Measurements from ENCODE around the gene SDHA. TPM values are rescaled to one million over a fixed set of nuclear protein-coding genes. Genes with fewer than 3 reads are reported as not detected.
"Not testable (repeated sequence)": the region's sequence is repeated elsewhere in the genome, so short reads cannot be mapped to it uniquely, and the experiment has no call there.

SDHA gene
- polyA plus RNA-seq, 6 donors from 2014 or later, result 145 to 224 (median 180) TPM

DNA sequence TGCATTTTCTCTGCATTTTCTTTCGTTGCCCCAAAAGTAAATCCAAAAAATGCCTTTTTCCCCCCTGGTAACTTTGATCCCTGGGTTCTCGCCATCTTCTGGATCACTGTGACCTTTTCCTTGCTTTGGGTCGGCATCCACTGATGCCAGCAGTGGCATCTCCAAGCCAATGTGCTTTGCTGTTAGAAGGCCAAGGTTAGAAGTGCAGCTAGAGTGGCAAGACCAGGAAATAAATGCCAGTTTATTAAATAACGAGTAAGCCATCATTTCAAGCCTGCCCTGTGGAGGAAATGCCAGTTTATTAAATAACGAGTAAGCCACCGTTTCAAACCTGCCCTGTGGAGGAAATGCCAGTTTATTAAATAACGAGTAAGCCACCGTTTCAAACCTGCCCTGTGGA lies 33.4 kb downstream of the SDHA start:
- ATAC-seq (ENCODE audit: low read depth in 2 of 2); H3K4me1 Mint-ChIP-seq; H3K27me3 Mint-ChIP-seq; H3K9me3 Mint-ChIP-seq; H3K4me3 Mint-ChIP-seq; DNase-seq: not testable (repeated sequence)
- H3K36me3 Mint-ChIP-seq, result peaks cover 10 to 13% of the 10 kb centered on the region in 2 donors
- H3K27ac Mint-ChIP-seq, result peak overlapping the region in 1 of 6 donors; percentile 70

DNA sequence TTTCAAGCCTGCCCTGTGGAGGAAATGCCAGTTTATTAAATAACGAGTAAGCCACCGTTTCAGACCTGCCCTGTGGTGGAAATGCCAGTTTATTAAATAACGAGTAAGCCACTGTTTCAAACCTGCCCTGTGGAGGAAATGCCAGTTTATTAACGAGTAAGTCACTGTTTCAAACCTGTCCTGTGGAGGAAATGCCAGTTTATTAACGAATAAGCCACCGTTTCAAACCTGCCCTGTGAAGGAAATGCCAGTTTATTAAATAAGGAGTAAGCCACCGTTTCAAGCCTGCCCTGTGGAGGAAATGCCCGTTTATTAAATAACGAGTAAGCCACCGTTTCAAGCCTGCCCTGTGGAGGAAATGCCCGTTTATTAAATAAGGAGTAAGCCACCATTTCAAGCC lies 33.9 kb downstream of the SDHA start:
- H3K27me3 Mint-ChIP-seq; H3K4me1 Mint-ChIP-seq; H3K4me3 Mint-ChIP-seq; H3K9me3 Mint-ChIP-seq; DNase-seq; ATAC-seq (ENCODE audit: low read depth in 2 of 2): not testable (repeated sequence)
- Mint-ChIP-seq H3K27ac (peak overlapping the region in 2 of 6 donors; percentile 34 to 83), H3K36me3 (peaks cover 10 to 13% of the 10 kb centered on the region in 2 donors)

DNA sequence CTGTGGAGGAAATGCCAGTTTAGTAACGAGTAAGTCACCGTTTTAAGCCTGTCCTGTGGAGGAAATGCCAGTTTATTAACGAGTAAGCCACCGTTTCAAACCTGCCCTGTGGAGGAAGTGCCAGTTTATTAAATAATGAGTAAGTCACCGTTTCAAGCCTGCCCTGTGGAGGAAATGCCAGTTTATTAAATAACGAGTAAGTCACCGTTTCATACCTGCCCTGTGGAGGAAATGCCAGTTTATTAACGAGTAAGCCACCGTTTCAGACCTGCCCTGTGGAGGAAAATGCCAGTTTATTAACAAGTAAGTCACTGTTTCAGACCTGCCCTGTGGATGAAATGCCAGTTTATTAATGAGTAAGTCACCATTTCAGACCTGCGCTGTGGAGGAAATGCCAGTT lies 34.4 kb downstream of the SDHA start:
- Mint-ChIP-seq H3K9me3 (peaks cover 0 to 5% (median 0%) of the 10 kb centered on the region in 7 donors), H3K27ac (peak overlapping the region in 3 of 6 donors; percentile 34 to 58 (median 51)), H3K4me1 (peaks cover 0 to 2% (median 0%) of the 10 kb centered on the region in 3 donors), H3K36me3 (peaks cover 10 to 13% of the 10 kb centered on the region in 2 donors), H3K27me3 (no peaks in the 10 kb centered on the region), H3K4me3 (no peak overlapping the region)
- no peak for DNase-seq
- no peak for ATAC-seq (ENCODE audit: low read depth in 2 of 2)

DNA sequence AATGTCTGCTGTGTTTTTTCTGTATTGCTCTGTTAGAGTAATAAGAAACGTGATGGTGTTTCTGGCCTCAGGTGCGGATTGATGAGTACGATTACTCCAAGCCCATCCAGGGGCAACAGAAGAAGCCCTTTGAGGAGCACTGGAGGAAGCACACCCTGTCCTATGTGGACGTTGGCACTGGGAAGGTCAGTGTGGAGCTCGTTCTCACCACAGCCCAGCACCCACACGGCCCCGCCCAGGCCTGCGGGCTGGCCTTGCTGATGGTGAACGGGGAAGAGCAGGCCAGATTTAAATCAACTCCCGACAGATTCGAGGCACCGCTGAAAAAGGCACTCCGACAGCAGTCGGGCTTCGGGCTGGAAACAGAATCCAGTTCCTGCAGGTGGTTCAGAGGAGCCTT lies 36.2 kb downstream of the SDHA start:
- not testable (repeated sequence) for ATAC-seq (ENCODE audit: low read depth in 2 of 2)
- peaks cover 3 to 21% of the 10 kb centered on the region in 2 donors for H3K36me3 Mint-ChIP-seq

DNA sequence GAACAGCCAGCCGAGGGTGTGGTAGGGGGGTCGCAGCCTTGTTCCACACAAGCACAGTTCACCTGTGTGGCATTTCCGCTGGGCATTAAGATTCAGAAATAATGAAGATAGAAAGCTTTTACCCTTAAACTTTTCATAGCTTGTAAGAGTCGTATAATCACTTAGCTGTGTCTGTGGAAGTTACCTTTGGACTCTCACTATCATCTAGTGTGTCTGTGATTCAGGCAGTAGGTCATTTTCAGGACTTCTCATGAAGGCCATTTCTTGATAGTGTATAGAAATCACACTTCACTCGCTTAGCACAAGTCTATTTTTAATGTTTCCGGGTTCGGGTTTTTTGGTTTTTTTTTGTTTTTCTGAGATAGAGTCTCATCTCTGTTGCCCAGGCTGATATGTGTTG lies 37.0 kb downstream of the SDHA start:
- H3K36me3 Mint-ChIP-seq, result peaks cover 0 to 21% of the 10 kb centered on the region in 2 donors

More for the DNA sequence above, 36.2 kb downstream of the SDHA start:
- H3K27ac Mint-ChIP-seq, DNase-seq, H3K4me1 Mint-ChIP-seq, H3K9me3 Mint-ChIP-seq, H3K27me3 Mint-ChIP-seq, H3K4me3 Mint-ChIP-seq: not testable (repeated sequence)

DNA sequence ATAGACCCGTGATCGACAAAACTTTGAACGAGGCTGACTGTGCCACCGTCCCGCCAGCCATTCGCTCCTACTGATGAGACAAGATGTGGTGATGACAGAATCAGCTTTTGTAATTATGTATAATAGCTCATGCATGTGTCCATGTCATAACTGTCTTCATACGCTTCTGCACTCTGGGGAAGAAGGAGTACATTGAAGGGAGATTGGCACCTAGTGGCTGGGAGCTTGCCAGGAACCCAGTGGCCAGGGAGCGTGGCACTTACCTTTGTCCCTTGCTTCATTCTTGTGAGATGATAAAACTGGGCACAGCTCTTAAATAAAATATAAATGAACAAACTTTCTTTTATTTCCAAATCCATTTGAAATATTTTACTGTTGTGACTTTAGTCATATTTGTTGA lies 38.2 kb downstream of the SDHA start:
- H3K36me3 Mint-ChIP-seq, result peaks cover 0 to 21% of the 10 kb centered on the region in 2 donors
- not testable (repeated sequence) for H3K27ac Mint-ChIP-seq; H3K4me3 Mint-ChIP-seq; ATAC-seq (ENCODE audit: low read depth in 2 of 2); H3K4me1 Mint-ChIP-seq; DNase-seq; H3K27me3 Mint-ChIP-seq; H3K9me3 Mint-ChIP-seq

More for the DNA sequence above, 37.0 kb downstream of the SDHA start:
- not testable (repeated sequence) for H3K27ac Mint-ChIP-seq; H3K4me3 Mint-ChIP-seq; ATAC-seq (ENCODE audit: low read depth in 2 of 2); H3K9me3 Mint-ChIP-seq; H3K4me1 Mint-ChIP-seq; H3K27me3 Mint-ChIP-seq; DNase-seq

DNA sequence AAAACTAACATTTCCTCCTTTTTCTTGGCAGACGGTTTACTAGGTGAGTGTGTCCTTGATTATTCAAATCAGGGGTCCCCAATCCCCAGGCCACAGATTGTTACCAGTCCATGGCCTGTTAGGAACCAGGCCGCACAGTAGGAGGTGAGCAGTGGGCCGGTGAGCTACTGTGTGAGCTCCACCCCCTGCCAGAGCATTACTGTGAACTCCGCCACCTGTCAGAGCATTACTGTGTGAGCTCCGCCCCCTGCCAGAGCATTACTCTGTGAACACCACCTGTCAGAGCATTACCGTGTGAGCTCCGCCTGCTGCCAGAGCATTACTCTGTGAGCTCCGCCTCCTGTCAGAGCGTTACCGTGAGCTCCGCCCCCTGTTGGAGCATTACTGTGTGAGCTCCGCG lies 39.0 kb downstream of the SDHA start:
- ATAC-seq (ENCODE audit: low read depth in 2 of 2), result no peak
- H3K4me3 Mint-ChIP-seq, result no peak overlapping the region
- H3K27me3 Mint-ChIP-seq, result no peaks in the 10 kb centered on the region
- no peak for DNase-seq
- peak overlapping the region in 1 of 6 donors; percentile 67 for H3K27ac Mint-ChIP-seq
- peaks cover 0 to 6% (median 0%) of the 10 kb centered on the region in 7 donors for H3K9me3 Mint-ChIP-seq
- no peaks in the 10 kb centered on the region for H3K4me1 Mint-ChIP-seq
- peaks cover 0 to 21% of the 10 kb centered on the region in 2 donors for H3K36me3 Mint-ChIP-seq

DNA sequence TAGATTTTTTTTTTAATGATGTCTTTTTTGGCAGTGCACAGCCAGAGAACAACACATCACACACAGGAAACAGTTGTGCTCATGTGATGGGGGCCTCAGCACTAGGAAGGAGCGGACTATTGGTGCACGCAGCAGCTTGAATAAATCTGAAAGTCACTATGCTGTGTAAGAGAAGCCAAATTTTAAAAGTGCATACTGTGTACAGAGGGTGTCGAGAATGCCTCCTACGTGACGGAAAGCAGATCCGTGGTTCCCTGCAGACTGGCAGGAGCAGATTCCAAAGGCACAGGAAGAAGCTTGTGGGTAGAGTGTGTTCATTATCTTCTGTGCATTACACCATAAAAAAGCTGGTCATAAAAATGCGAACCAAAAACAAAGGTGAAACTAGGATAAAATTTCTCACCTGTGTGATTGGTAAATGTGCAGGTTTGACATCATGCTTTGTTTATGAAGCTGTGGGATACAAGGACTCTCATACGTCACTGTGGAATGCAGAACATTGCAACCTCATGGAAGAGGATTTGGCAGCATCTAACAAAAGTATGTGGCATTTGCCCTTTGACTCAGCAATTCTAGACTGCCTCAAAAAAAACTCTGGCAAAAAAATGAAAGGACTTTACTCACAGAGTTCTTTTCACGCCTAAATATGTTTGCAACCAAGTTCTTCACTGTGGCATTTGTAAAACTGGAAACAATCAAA lies 45.3 kb downstream of the SDHA start:
- not testable (repeated sequence) for ATAC-seq (ENCODE audit: low read depth in 2 of 2); H3K4me1 Mint-ChIP-seq; H3K36me3 Mint-ChIP-seq; DNase-seq; H3K4me3 Mint-ChIP-seq; H3K27me3 Mint-ChIP-seq; H3K9me3 Mint-ChIP-seq
- H3K27ac Mint-ChIP-seq, result peak overlapping the region in 2 of 6 donors; percentile 47 to 74

DNA sequence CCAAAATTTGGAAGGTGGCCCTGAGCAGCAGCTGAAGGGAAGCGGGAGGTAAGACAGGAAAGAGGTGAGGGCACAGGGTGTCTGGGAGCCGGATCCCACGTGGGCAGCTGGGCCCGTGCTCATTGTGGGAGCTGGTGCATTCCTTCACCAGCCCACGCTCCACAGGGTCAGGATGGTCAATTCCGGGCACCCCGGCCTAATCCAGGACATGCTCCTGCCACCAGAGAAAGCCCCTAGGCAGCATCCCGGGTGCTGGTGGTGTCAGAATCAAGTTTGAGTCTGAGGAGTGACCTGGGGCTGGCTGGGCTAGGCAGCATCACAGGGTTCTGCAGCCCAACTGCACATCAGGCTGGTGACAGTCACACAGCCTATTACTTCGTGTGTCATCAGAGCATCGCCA lies 46.2 kb downstream of the SDHA start:
- Mint-ChIP-seq H3K36me3 (peaks cover 0 to 9% of the 10 kb centered on the region in 2 donors), H3K27me3 (no peaks in the 10 kb centered on the region), H3K4me3 (no peak overlapping the region), H3K9me3 (peaks cover 0 to 4% (median 0%) of the 10 kb centered on the region in 7 donors), H3K27ac (peak overlapping the region in 1 of 6 donors; percentile 16), H3K4me1 (no peaks in the 10 kb centered on the region)
- DNase-seq, result no peak
- ATAC-seq (ENCODE audit: low read depth in 2 of 2), result no peak

DNA sequence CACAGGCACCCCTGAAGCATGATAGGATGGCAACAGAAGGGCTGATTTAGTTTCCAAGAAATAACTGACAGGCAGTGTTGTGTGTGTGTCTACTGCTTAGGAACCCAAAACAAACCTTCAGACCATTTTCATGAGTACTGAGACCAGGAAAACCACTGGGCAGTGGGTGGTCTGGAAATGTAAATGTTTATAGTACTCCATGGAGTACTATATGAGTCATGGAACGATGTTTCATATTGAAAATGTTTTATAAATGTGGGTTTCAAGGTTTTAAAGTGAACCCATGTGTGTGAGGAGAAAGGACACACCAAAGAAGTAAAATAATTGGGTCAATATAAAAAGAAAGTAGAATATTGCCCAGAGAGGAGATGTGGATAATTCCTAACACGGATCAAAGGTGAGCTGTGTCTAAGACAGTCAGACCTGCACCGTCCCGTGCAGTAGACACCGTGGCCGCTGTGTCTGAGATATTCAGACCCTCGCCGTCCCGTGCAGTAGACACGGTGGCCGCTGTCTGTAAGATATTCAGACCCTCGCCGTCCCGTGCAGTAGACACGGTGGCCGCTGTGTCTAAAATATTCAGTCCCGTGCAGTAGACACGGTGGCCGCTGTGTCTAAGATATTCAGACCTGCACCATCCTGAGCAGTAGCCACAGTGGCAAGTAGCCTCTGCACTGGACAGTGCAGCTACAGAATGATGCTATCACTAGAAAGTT lies 48.3 kb downstream of the SDHA start:
- H3K27me3 Mint-ChIP-seq; DNase-seq; H3K9me3 Mint-ChIP-seq; ATAC-seq (ENCODE audit: low read depth in 2 of 2); H3K36me3 Mint-ChIP-seq; H3K27ac Mint-ChIP-seq: not testable (repeated sequence)
- Mint-ChIP-seq H3K4me1 (peaks cover 6 to 10% (median 9%) of the 10 kb centered on the region in 3 donors), H3K4me3 (peak overlapping the region in 1 of 8 donors; percentile 64)

DNA sequence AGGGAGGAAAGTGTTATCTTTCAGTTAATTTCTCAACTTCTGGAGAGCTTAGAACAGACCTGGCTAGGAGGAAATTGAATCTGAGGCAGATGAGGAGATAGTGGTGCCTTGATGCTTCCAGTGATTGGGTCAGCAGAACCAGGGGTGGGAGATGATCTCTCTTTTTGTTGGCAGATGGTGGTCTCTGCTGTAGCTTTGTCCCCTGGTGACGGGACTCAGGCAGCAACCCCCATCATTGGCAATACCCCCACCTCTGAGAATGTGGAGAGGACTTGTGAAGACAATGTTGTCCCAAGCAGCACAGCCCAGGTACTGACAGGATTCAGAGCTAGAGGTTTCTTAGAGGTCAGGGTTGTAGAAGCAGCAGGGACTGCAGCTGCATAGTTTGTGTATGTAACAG lies 49.6 kb downstream of the SDHA start:
- Mint-ChIP-seq H3K4me3 (peak overlapping the region in 1 of 8 donors; percentile 64), H3K36me3 (peaks cover 0 to 9% of the 10 kb centered on the region in 2 donors), H3K4me1 (peaks cover 9 to 14% (median 11%) of the 10 kb centered on the region in 3 donors), H3K27me3 (no peaks in the 10 kb centered on the region), H3K27ac (peak overlapping the region in 3 of 6 donors; percentile 4 to 28 (median 20)), H3K9me3 (no peaks in the 10 kb centered on the region)
- no peak for DNase-seq
- ATAC-seq (ENCODE audit: low read depth in 2 of 2), result no peak

DNA sequence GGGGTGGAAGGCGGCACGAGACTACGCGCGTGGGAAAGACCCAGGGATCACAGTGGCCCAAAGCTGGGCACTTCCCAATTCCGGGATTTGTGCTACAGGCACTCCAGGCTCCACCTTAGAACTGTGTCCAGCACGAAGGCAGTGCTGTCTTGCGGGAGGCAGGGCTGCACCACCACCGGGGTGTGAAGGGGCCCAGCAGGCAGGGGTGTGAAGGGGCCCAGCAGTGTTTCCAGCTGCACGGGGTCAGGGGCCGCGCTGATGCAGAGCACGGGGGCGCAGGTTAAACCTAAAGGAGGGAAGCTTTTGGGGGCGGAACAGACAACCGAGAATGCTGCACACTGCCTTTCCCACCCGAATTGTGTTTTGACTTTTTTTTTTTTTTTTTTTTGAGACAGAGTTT lies 52.2 kb downstream of the SDHA start:
- Mint-ChIP-seq H3K4me3 (peak overlapping the region; percentile 80 to 99 (median 91)), H3K27me3 (no peaks in the 10 kb centered on the region), H3K4me1 (peaks cover 27 to 31% (median 27%) of the 10 kb centered on the region in 3 donors), H3K27ac (peak overlapping the region in 4 of 6 donors; percentile 51 to 96 (median 65)), H3K9me3 (no peaks in the 10 kb centered on the region), H3K36me3 (peaks cover 0 to 9% of the 10 kb centered on the region in 2 donors)
- no peak for ATAC-seq (ENCODE audit: low read depth in 2 of 2)
- DNase-seq, result no peak

DNA sequence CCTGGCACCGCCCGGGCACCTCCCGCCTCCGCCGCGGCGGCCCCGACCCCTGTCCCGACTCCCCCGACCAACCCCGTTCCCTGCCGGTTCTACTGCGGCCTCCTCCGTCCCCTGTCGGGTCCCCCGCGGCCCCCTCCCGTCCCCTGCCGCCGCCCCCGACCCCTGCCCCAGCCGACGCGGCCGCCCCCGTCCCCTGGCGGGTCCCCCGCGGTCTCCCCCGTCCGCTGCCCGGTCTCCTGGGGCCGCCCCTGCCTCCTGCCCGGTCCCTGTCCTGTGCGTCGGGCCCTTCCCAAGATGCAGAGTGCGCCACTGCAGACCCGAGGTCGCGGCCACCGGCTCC lies 53.7 kb downstream of the SDHA start:
- H3K9me3 Mint-ChIP-seq, H3K36me3 Mint-ChIP-seq, DNase-seq, H3K27me3 Mint-ChIP-seq: not testable (repeated sequence)
- peaks cover 28 to 37% (median 32%) of the 10 kb centered on the region in 3 donors for H3K4me1 Mint-ChIP-seq
- ATAC-seq (ENCODE audit: low read depth in 2 of 2), result peak; percentile 4
- H3K4me3 Mint-ChIP-seq, result peak overlapping the region; percentile 85 to 99 (median 92)
- peak overlapping the region in 5 of 6 donors; percentile 49 to 94 (median 90) for H3K27ac Mint-ChIP-seq

DNA sequence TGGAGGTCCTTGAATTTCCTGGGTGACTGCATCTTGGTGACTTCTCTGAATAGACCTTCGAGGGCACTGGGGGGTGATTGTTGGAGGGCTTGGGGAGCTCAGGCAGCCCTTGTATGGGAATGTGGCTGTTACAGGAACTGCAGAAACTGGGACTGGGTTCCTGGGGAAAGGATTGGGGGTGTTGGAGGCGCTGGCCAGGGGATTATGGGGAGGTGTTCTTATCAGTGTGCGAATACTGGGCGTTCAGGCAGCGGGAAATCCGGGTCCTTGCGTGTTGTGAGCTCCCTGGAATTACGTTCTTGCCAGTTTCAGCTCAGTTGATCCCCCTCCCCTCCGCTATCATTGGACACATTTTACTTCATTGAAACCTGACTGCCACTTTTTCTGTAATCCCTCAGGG lies 55.0 kb downstream of the SDHA start:
- Mint-ChIP-seq H3K27ac (peak overlapping the region in 4 of 6 donors; percentile 1 to 91 (median 80)), H3K4me3 (peak overlapping the region; percentile 57 to 94 (median 82)), H3K4me1 (peaks cover 28 to 37% (median 33%) of the 10 kb centered on the region in 3 donors)
- H3K36me3 Mint-ChIP-seq; H3K27me3 Mint-ChIP-seq; ATAC-seq (ENCODE audit: low read depth in 2 of 2); H3K9me3 Mint-ChIP-seq; DNase-seq: not testable (repeated sequence)
